Ramos (cell line): Measurements from ENCODE around the gene CD27.

Source experiments
- in situ Hi-C: fragments of 300-500 bp; cut with MboI; formaldehyde crosslinking; loops from one replicate; pipeline ENCODE4 v1.14.3; 2022; ENCODE audit warnings: low sequenced_read_pairs; ENCODE audit not compliant: unreplicated experiment

The CD27 gene

DNA sequence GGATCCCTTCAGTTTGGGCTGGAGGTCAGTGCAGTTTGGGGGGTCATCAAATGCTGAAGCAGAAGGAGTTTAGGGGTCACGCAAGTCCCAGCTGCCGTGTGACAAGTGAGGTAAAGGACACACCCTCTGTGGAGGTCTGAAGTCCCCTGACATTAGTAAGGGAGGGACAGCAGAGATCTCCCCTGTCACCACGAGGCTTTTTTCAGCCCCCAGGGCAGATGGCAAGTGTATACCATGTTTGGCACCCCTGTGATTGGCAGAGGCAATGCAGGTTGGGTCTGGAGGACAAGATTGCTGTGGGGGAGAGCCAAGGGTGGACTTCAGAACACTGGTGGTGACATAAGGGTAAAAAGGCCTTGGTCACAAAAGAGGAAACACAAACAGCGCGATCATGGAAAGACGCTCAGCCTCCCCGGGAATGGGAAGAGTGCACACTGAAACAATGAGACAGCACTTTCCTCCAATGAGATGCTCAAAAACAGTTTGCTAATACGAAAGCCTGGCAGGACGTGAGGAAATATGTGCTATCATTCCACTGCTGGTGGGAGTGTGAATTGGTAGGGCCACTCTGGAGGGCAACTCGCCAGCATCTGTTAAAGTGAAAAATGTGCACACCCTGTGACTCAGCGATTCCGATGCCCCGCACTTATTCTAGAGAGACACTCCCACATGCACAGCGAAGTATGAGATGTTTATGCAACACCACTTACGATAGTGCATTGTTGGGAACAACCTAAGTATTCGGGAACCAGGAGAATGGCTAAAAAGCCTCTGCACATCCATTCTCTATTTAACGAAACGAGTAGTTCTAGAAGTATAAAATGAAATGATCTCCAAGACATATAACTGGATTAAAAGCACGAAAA lies 14.4 kb upstream of the CD27 start:
- in situ Hi-C loops: no loop called here

DNA sequence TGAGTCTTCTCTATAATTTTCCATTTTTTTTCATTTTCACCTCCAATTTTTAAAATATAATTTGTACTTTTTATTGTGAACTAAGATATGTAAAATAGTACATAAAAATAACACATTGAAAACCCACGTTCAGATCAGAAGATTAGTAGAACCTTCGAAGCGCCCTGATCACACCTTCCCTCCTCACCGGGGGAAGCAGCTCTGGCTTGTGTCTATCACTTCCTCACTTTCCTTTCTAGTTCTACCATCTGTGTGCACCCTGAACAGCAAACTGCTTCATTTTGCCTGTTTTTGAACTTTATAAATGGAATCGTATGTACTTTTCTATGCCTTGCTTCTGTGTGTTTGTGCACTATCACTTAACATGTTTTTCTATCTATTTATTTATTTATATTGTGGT lies 11.8 kb upstream of the CD27 start:
- in situ Hi-C loops: no loop called here

DNA sequence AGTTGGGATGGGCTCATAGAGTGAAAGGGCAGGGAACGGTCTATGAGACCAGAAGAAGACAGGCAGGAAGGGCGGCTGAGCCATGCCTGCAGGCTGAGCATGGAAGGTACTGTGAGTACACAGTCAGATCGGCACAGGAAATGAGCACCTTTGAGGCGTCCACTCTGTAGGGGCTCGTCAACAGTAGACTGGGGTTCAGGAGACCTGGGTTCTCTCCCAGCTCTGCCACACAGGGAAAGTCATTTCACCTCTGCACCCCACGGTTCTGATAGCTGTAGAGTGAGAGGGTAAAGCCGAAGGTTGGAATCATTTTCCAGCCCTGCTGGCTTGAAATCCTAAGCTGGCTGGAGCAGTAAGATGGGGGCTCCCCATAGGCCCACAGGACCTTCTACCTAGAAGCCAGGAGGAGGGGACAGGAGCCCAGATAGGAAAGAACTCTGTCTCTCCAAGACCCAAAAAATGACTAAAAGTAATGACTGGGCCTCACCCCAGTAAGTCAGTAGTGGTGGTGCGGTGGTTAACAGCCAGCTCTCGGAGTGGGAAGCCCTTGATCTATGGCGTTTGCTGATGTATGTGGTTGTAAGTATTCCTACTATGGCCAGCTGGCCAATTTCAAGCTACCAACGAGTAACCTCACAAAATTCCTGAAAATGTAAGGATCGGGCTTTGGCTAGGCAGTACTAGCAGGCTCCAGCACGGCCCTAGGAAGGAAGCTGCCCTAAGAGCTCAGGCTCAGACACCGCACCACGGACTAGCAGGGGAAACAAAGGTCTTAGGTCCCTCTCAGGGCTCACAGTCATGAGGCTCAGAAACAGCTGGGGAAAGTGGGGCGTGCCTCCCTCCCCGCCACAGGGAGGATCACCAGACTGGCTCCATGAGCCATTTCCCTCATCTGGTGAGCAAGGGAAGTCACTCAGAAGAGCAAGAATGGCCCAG lies 10.3 kb upstream of the CD27 start:
- in situ Hi-C loops: no loop called here

DNA sequence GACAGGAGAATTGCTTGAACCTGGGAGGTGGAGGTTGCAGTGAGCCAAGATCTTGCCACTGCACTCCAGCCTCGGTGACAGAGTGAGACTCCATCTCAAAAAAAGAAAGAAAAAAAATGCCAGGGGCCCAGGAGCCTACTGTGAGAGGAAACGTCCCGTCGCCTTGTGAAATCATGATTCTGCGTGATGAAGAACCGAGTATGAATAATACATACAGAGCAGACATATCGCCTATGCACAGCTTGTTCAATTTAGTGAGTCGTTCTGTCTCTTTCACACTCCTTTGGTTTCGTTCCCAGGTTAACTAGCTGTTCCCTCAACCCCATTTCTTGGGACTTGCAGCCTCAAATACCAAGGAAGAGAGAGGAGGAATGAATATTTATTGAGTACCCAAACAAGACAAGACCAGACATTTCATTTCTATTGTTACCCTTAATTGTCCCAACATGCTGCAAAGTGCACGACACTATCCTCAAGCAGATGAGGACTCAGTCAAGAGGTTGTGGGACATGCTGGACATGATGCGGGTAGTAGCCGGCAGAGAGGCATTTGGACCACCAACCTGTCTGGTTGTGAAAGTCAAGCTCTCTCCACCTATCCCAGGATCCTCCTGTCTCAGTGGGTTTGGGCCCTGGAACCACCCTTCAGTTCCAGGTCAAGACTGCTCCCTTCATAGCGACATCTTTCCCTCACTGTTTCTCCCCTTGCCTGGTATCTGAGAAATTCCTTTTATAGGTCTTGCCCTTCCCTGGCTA lies 8.6 kb upstream of the CD27 start:
- in situ Hi-C loops: no loop called here

DNA sequence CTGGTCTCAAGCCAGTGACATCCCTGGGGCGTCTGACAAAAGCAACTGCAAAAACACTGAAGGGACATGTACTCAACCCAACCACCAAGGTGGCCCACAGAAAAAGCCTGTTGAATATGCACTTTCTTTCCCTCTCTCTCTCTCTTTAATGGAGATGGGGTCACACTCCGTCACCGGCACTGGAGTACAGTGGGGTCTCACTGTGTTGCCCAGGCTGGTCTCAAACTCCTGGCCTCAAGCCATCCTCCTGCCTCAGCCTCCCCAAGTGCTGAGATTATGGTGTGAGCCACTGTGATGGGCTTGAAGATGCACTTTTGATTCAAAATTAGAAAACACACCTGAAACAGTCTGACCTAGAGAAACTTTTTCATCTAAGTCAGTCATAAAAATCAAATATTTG lies 7.2 kb upstream of the CD27 start:
- in situ Hi-C loops: no loop called here

DNA sequence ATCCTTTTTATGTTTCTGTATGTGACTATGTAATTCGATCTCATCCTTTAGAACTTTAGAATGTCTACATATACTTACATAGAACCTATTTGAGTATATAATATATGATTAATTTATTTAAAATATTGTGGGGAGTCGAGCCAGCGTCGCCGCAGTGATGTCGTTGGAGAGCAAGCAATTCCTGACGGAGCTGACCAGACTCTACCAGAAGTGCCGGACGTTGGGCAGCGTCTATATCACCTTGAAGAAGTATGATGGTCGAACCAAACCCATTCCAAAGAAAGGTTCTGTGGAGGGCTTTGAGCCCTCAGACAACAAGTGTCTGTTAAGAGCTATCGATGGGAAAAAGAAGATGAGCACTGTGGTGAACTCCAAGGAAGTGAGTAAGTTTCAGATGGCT lies 6.4 kb upstream of the CD27 start:
- in situ Hi-C loops: no loop called here

DNA sequence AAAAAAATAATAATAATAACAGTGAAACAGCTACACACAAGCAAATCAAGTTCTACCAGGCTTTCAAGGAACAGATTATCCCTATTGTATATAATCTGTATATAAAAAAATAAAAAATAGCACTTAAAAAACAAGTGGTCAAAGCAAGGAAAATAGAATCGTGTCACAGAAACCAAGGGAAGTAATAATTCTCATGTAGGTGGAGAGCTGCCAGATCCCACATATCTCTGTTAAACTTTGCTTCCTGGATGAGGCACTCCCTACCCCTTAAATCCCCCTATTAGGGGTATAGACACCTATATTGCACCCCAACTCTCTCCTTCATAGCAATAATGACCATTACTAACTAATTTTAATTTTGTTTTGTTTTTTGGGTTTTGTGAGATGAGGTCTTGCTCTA lies 4.4 kb upstream of the CD27 start:
- in situ Hi-C loops: no loop called here

DNA sequence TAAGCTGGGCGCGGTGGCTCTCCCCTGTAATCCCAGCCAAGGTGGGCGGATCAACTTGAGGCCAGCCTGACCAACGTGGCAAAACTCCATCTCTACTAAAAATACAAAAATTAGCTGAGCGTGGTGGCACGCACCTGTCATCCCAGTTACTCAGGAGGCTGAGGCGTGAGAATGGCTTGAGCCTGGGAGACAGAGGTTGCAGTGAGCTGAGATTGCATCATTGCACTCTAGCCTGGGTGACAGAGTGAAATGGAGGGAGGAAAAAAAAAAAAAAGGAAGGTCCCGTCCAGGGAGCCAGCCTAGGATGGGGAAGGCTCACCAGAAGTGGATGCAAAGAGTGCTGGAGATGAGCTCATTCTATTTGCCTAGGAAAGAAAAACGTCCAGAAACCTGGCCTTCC lies 1.9 kb upstream of the CD27 start:
- in situ Hi-C loops: no loop called here

DNA sequence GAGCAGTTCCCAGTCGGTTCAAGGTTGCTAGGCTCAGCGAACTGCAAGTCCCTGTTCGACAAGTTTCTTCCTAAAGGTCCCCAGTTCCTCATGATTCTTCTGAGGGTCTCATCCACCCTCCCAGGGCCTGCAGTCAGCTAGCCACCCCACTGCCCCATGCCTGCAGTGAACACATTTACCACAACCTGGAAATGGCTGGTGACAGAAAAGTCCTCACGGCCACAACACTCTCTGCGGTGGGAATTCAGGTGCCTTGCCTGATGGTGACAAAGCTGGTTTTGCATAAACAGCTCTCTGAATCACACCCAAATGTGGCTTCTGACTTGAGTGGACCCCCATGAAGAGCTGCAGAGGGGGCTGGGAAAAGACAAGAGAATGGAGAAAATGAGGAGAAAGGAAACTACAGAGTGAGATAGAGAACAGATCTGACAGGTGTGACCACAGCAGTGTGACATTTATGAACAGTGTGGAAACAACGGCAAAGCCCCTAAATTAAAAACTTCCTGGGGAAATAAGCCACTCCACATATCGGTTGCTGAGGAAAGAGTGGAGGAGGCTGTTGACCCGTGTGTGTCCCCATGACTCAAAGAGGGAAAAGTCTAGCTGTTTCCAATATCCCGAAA lies 1.3 kb upstream of the CD27 start:
- in situ Hi-C loops: no loop called here

DNA sequence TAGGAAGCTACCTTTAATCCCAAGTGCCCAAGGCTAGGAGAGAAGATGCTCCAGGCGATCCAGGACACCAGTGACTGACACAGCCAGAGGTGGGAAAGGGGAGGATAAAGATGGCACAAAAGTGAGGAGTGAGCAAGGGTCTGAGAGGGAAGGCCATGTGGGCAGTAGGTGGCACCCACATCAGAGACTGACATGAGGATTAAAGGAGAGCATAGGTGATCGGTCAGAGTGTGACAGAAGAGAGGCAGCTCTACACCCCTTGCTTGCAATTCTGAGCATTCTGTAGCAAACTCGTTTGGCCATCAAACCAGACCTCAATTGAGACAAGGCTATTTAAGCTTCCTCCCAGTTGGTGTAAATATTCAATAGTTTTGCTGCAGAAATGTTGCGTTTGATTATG lies 724 bp upstream of the CD27 start:
- in situ Hi-C loops: no loop called here

DNA sequence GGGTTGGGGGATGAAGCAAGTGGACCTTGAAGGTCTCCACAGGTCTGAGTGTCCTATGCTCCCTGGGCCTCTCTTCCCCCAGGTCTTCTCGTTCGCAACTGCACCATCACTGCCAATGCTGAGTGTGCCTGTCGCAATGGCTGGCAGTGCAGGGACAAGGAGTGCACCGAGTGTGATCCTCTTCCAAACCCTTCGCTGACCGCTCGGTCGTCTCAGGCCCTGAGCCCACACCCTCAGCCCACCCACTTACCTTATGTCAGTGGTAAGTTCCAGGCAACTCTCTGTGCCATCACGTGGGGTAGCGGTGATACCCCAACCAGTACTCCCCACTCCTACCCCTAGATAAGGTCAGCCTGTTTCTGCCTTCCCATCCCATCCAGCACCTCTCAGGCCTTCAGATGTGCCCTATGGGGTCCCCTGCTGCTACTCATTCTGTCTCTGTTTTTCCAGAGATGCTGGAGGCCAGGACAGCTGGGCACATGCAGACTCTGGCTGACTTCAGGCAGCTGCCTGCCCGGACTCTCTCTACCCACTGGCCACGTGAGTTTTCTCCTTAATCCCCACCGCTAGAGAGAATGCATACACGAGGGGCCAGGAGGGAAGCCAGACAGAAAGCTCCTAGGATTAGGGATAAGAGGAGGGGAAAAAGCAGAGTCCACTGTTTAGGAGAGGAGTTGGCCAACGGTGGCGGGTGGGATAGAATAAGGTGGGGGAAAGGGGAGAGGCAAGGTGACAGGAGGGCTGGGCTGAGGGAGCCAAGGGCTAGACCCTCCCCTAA lies 5.5 kb downstream of the CD27 start:
- in situ Hi-C loops: no loop called here

DNA sequence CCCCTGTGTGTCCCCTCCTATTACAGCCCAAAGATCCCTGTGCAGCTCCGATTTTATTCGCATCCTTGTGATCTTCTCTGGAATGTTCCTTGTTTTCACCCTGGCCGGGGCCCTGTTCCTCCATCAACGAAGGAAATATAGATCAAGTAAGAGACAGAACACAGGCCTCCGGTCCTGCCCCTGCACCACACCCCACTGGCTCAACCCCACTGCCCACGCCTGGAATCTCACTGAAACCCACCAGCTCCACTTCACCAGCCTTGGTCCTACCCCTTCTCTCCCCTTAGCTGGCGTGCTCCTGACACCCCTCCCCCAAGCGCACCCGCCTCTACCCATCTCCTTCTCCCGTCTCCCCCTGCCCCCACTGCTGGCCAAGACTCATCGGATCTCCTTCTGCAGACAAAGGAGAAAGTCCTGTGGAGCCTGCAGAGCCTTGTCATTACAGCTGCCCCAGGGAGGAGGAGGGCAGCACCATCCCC lies 6.2 kb downstream of the CD27 start:
- in situ Hi-C loops: no loop called here

DNA sequence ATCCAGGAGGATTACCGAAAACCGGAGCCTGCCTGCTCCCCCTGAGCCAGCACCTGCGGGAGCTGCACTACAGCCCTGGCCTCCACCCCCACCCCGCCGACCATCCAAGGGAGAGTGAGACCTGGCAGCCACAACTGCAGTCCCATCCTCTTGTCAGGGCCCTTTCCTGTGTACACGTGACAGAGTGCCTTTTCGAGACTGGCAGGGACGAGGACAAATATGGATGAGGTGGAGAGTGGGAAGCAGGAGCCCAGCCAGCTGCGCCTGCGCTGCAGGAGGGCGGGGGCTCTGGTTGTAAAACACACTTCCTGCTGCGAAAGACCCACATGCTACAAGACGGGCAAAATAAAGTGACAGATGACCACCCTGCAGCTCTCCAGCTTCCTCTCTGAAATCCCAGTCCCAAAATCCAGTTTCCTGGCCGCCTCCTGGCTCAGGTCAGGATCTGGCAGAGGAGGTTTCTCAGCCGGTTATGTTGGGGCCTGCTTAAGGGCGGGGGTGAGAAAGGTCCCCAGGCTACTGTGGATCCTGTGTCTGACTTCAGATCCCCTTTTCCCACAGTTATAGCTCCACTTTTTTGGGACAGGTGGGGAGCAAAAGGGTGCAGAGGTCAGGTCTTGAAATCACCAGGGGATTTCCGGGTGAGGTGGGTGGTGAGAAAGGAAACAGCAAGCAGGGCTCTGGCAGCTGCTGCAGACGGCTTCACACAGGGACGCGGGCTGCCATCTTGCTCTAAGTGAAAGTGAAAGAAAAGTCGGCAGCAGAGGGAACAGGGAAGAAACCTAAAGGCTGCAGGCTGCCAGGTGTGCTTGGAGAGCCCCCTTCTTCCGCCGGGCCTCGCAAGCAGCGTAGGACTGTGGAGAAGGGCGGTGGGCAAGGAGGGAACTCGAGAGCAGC lies 6.8 kb downstream of the CD27 start, which contains the start of gene TAPBPL:
Gene TAPBPL (plus strand): TSS at position 695 of the 897 bp plus-strand sequence. CDS start 207 bp downstream, outside the sequence.
- in situ Hi-C loops: no loop called here

DNA sequence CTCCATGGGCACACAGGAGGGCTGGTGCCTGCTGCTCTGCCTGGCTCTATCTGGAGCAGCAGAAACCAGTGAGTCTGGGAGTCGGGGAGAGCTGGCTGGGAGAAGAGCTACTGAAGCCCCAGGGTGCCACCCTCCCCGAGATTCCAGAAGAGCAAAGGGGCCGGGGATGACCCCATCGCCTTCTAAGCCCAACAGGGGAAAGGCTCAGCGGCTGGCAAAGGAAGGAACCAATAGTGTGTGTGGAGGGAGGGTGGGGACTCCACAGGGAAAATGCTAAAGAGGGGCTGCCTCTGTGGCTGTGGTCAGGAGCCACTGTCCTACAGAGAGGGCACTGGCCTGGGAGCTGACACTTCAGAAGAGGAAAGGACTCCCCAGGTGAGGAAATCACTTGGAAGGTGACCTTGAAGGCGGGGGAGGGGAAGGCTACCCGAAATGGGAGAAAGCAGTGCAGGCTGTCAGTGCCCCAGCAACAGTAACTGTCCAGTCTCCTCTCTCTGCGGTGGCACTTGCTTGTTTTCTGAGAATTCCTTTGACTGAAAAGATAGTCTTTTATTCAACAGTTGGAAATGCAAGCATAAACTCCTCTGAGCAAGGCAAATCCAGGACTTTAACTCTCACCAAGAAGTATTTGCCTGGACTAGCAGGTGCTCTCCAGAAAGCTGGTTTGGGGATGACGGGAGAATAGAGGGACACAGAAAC lies 7.6 kb downstream of the CD27 start:
- in situ Hi-C loops: no loop called here

DNA sequence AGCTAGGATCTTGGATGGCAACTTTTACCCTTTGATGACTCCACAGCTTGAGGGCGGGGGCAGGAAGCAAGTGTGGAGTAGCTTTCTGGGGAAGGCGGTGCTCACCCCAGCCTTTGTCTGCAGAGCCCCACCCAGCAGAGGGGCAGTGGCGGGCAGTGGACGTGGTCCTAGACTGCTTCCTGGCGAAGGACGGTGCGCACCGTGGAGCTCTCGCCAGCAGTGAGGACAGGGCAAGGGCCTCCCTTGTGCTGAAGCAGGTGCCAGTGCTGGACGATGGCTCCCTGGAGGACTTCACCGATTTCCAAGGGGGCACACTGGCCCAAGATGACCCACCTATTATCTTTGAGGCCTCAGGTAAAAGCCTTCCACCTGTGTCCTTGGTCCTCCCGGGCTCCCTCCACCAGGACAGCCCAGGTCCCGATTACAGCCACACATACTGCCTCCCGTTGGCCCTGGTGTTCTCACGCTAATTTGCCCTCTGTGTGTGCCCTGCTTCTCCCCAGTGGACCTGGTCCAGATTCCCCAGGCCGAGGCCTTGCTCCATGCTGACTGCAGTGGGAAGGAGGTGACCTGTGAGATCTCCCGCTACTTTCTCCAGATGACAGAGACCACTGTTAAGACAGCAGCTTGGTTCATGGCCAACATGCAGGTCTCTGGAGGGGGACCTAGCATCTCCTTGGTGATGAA lies 8.3 kb downstream of the CD27 start:
- in situ Hi-C loops: no loop called here

DNA sequence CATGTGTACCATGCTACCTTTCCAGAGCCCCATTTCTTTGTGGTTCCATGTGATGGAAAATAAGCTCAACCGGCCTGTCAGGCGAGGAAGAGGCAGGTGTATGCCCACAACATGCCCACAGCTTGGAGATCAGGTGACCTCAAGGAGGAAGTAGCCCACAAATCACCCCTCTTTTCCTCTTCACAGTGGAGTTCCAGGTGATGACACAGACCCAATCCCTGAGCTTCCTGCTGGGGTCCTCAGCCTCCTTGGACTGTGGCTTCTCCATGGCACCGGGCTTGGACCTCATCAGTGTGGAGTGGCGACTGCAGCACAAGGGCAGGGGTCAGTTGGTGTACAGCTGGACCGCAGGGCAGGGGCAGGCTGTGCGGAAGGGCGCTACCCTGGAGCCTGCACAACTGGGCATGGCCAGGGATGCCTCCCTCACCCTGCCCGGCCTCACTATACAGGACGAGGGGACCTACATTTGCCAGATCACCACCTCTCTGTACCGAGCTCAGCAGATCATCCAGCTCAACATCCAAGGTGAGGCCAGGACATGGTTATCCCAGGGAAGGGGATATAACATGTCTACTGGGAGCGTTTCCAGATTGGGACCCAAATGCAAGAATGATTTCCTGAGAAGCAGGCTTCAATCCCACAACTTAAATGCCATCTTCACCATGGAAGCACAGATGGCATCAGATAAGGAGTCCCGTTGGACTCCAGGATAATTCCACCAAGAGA lies 12.6 kb downstream of the CD27 start:
- in situ Hi-C loops: no loop called here
